ENCODE data around the gene SLC10A1. TPM values are rescaled to one million over a fixed set of nuclear protein-coding genes. Genes with fewer than 3 reads are reported as not detected.

SLC10A1 gene
- total RNA-seq, 1 donor from 2014 or later: not detected

DNA sequence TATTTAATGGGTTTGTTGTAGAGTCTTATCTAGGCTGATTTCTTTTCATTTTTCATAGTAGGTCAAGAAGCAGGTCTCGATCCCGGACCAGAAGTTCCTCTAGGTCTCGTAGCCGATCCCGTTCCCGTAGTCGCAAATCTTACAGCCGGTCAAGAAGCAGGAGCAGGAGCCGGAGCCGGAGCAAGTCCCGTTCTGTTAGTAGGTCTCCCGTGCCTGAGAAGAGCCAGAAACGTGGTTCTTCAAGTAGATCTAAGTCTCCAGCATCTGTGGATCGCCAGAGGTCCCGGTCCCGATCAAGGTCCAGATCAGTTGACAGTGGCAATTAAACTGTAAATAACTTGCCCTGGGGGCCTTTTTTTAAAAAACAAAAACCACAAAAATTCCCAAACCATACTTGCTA, 25.9 kb downstream of the SLC10A1 start:
- Mint-ChIP-seq H3K9me3 (no peaks in the 10 kb centered on the region), H3K27me3 (peaks cover 5% of the 10 kb centered on the region), H3K27ac (no peak overlapping the region), H3K36me3 (ENCODE audit: low read depth) (peaks cover 84% of the 10 kb centered on the region), H3K4me1 (peaks cover 60% of the 10 kb centered on the region), H3K4me3 (no peak overlapping the region)
- intact Hi-C loops (cut with micrococcal nuclease): no loop called here
- no peak for DNase-seq

- DNase-seq: no peak
These were observed 26.5 kb downstream of the SLC10A1 start for GRCh38 chr14:69770559-69770958.

DNA sequence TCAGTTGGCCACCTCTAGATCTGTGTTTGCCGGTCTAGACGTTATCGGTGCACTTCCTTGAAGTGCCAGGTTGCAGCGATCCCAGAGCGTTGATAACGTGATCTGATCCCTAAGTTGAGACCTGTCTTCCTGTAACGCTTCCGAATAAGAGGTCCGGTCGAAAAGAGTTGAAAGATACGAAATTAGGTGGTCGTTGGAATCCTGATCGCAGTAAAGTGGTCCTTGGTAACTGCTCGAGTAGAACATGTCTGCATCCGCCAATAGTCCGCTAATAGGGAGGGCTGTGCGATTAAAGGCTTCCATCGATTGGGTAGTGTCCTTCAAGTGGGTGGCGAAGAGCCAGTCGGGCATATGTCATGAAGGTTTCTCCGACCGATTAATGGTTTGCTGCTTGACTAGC, 27.4 kb downstream of the SLC10A1 start:
- H3K4me3 Mint-ChIP-seq: peak overlapping the region; percentile 61
- no peak overlapping the region for H3K27ac Mint-ChIP-seq
- peaks cover 69% of the 10 kb centered on the region for H3K36me3 Mint-ChIP-seq (ENCODE audit: low read depth)
- intact Hi-C loops (cut with micrococcal nuclease): loop anchor here (5.0 kb wide), 1 partner anchor 42 kb away; no protein-coding TSS in a partner anchor
- no peak for DNase-seq
- no peaks in the 10 kb centered on the region for H3K9me3 Mint-ChIP-seq
- peaks cover 5% of the 10 kb centered on the region for H3K27me3 Mint-ChIP-seq
- H3K4me1 Mint-ChIP-seq: peaks cover 55% of the 10 kb centered on the region

More at GRCh38 chr14:69770559-69770958, 26.5 kb downstream of the SLC10A1 start:
- Mint-ChIP-seq H3K9me3 (no peaks in the 10 kb centered on the region), H3K27me3 (peaks cover 5% of the 10 kb centered on the region), H3K27ac (peak overlapping the region; percentile 53), H3K36me3 (ENCODE audit: low read depth) (peaks cover 78% of the 10 kb centered on the region), H3K4me3 (peak overlapping the region; percentile 30), H3K4me1 (peaks cover 58% of the 10 kb centered on the region)
- intact Hi-C loops (cut with micrococcal nuclease): no loop called here

- intact Hi-C loops (cut with micrococcal nuclease): loop anchor here (5.0 kb wide), 1 partner anchor 42 kb away; no protein-coding TSS in a partner anchor
- Mint-ChIP-seq H3K36me3 (ENCODE audit: low read depth) (peaks cover 64% of the 10 kb centered on the region), H3K4me1 (peaks cover 58% of the 10 kb centered on the region), H3K27ac (peak overlapping the region; percentile 100), H3K4me3 (peak overlapping the region; percentile 99), H3K27me3 (peaks cover 5% of the 10 kb centered on the region), H3K9me3 (no peaks in the 10 kb centered on the region)
- DNase-seq: no peak
These were observed 28.2 kb downstream of the SLC10A1 start for GRCh38 chr14:69768873-69769272.

GRCh38 chr14:69767369-69767999, 29.6 kb downstream of the SLC10A1 start:
- intact Hi-C loops (cut with micrococcal nuclease): loop anchor here (1.0 to 5.0 kb wide), 6 partner anchors 40 to 615 kb away; partner anchors contain the start of genes DCAF5, ERH, SLC39A9 and SUSD6
- Mint-ChIP-seq H3K27me3 (peaks cover 5% of the 10 kb centered on the region), H3K4me1 (peaks cover 58% of the 10 kb centered on the region), H3K9me3 (no peaks in the 10 kb centered on the region), H3K27ac (peak overlapping the region; percentile 100), H3K36me3 (ENCODE audit: low read depth) (peaks cover 53% of the 10 kb centered on the region), H3K4me3 (peak overlapping the region; percentile 99)
- DNase-seq: peak; percentile 97

DNA sequence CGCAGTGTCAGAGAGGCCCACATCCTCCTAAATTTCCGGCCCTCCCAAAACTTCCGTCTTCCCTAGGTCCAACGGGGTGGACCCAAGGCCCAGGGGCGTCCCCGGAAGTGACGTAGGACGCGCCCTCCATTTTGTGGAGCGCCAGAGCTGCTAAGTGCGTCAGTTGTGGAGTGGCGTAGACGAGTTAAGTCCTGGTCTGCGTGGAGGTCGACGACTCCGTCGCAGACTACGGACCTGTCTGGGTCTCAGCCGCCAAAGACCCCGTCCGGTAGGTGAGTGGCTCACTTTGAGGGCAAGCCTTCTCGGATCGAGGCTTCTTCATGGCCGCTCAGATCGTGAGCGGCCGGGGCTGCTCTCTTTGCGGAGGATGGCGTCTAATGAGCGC, 30.1 kb downstream of the SLC10A1 start, which contains the start of gene SRSF5:
SRSF5 (plus strand) TSS at position 159 of the 385 bp plus-strand sequence. CDS start 1,015 bp downstream, outside the sequence.
- Mint-ChIP-seq H3K27me3 (peaks cover 5% of the 10 kb centered on the region), H3K4me1 (peaks cover 56% of the 10 kb centered on the region)
- intact Hi-C loops (cut with micrococcal nuclease): loop anchor here (1.0 to 5.0 kb wide), 7 partner anchors 12 to 614 kb away; partner anchors contain the start of genes DCAF5, ERH, SLC39A9 and SUSD6

DNA sequence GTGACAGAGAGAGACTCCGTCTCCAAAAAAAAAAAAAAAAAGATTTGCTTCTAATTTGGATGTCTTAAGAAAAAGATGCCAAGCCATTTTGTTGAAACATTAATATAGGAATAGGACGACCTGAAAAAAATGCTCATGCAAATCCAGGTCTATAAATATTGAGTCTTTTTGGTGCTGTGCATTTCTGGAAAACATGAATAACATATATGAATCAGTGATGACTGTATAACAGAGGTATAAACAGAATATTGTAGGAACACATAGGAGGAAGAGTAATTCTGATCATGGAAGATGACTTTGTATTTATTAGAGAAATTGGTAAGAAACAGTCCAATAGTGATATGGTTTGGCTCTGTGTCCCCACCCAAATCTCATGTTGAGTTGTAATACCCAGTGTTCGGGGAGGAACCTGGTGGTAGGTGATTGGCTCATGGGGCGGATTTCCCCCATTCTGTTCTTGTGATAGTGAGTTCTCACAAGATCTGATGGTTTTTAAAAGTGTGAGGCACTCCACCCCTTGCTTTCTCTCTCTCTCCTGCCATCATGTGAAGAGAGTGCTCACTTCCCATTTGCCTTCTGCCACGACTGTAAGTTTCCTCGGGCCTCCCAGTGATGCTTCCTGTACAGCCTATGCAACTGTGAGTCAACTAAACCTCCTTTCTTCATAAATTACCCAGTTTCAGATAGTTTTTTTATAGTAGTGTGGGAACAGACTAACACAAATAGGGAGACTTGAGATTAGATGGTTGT, 33.1 kb downstream of the SLC10A1 start:
- intact Hi-C loops (cut with micrococcal nuclease): no loop called here

More for the DNA sequence above, 30.1 kb downstream of the SLC10A1 start, which contains the start of gene SRSF5:
- H3K36me3 Mint-ChIP-seq (ENCODE audit: low read depth): peaks cover 48% of the 10 kb centered on the region
- H3K27ac Mint-ChIP-seq: peak within 1 kb of the TSS; percentile 100
- no peaks in the 10 kb centered on the region for H3K9me3 Mint-ChIP-seq
- peak; percentile 99 for DNase-seq
- peak within 1 kb of the TSS; percentile 99 for H3K4me3 Mint-ChIP-seq

GRCh38 chr14:69760810-69761209, 36.2 kb downstream of the SLC10A1 start:
- Mint-ChIP-seq H3K4me1 (peaks cover 24% of the 10 kb centered on the region), H3K9me3 (no peaks in the 10 kb centered on the region), H3K4me3 (no peak overlapping the region), H3K36me3 (ENCODE audit: low read depth) (peaks cover 4% of the 10 kb centered on the region), H3K27me3 (no peaks in the 10 kb centered on the region), H3K27ac (no peak overlapping the region)
- no peak for DNase-seq
- intact Hi-C loops (cut with micrococcal nuclease): no loop called here

More for the DNA sequence above, 33.1 kb downstream of the SLC10A1 start:
- Mint-ChIP-seq H3K27me3 (peaks cover 5% of the 10 kb centered on the region), H3K4me3 (no peak overlapping the region), H3K4me1 (peaks cover 40% of the 10 kb centered on the region), H3K36me3 (ENCODE audit: low read depth) (peaks cover 21% of the 10 kb centered on the region), H3K9me3 (no peaks in the 10 kb centered on the region), H3K27ac (peak overlapping the region; percentile 78)
- peak; percentile 66 for DNase-seq

DNA sequence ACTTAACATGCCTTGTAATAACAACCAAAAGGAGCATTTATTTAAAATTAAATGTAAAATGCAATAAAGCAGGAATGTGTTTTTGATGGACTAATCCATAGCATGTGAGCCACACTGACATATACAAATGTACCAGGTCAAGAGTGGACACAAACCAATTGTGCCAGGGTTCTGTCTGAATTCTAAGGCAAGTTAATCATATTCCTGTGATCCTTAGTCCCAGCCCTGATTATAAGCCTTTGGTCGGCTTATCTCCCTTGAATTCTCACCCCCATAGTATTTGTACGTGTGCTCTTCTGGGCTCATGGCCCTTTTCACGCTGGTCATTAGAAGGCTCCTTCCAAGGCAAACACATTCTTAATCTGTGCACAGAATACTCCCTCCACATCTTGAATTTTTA, 40.7 kb downstream of the SLC10A1 start:
- no peaks in the 10 kb centered on the region for H3K9me3 Mint-ChIP-seq
- intact Hi-C loops (cut with micrococcal nuclease): no loop called here
- H3K4me1 Mint-ChIP-seq: peaks cover 14% of the 10 kb centered on the region
- DNase-seq: no peak
- H3K4me3 Mint-ChIP-seq: no peak overlapping the region
- H3K36me3 Mint-ChIP-seq (ENCODE audit: low read depth): no peaks in the 10 kb centered on the region
- H3K27me3 Mint-ChIP-seq: no peaks in the 10 kb centered on the region
- H3K27ac Mint-ChIP-seq: no peak overlapping the region

DNA sequence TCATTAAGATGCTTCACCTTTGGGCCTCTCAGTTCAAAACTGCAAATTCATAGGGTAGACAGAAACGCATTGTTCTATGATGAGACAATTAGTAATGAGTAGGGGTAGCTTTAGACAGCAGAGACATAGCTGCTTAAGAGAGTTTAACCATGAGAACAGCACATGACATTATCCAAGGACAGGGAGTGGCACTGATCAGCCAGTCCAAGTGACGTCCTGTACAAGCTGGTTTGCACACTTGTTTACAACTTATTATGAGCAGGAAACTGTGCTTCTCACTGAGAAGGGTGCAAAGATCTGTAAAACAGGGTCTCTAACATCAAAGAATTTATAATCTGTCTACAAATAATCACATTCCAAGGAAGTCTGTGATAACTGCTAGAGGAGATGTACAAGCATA, 41.3 kb downstream of the SLC10A1 start:
- intact Hi-C loops (cut with micrococcal nuclease): loop anchor here (1.0 kb wide), 1 partner anchor 11 kb away; no protein-coding TSS in a partner anchor
- Mint-ChIP-seq H3K4me1 (peaks cover 12% of the 10 kb centered on the region), H3K27me3 (no peaks in the 10 kb centered on the region), H3K27ac (peak overlapping the region; percentile 69), H3K4me3 (no peak overlapping the region), H3K36me3 (ENCODE audit: low read depth) (no peaks in the 10 kb centered on the region), H3K9me3 (no peaks in the 10 kb centered on the region)
- no peak for DNase-seq

DNA sequence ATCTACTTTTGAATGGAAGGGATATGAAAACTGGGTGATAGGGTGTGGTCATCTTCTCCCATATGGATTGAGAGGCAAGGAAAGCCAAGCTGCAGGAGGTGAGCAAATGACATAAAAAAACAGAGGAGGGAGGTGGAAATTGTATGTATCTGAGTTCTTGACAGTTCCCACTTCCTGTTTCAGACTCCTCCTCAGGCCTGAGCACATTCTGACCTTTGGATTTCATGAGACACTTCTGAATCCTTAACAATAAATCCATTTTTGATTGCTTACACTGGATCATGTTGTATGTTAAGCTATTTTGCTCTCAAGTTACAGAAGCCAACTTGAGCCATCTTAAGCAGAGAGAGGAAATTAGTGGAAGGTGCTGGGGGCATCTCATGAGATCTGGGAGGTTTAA, 41.7 kb downstream of the SLC10A1 start:
- Mint-ChIP-seq H3K27ac (peak overlapping the region; percentile 69), H3K4me1 (peaks cover 12% of the 10 kb centered on the region), H3K36me3 (ENCODE audit: low read depth) (no peaks in the 10 kb centered on the region), H3K4me3 (no peak overlapping the region), H3K27me3 (no peaks in the 10 kb centered on the region), H3K9me3 (no peaks in the 10 kb centered on the region)
- intact Hi-C loops (cut with micrococcal nuclease): loop anchor here (1.0 kb wide), 1 partner anchor 11 kb away; no protein-coding TSS in a partner anchor
- DNase-seq: no peak

GRCh38 chr14:69754487-69754886, 42.6 kb downstream of the SLC10A1 start:
- H3K36me3 Mint-ChIP-seq (ENCODE audit: low read depth): no peaks in the 10 kb centered on the region
- intact Hi-C loops (cut with micrococcal nuclease): no loop called here
- no peaks in the 10 kb centered on the region for H3K9me3 Mint-ChIP-seq
- DNase-seq: no peak
- H3K4me1 Mint-ChIP-seq: peaks cover 12% of the 10 kb centered on the region
- H3K27me3 Mint-ChIP-seq: no peaks in the 10 kb centered on the region
- H3K27ac Mint-ChIP-seq: no peak overlapping the region
- H3K4me3 Mint-ChIP-seq: no peak overlapping the region

GRCh38 chr14:69753860-69754259, 43.2 kb downstream of the SLC10A1 start:
- Mint-ChIP-seq H3K36me3 (ENCODE audit: low read depth) (no peaks in the 10 kb centered on the region), H3K27ac (no peak overlapping the region), H3K4me3 (no peak overlapping the region), H3K9me3 (no peaks in the 10 kb centered on the region), H3K4me1 (peaks cover 12% of the 10 kb centered on the region), H3K27me3 (no peaks in the 10 kb centered on the region)
- intact Hi-C loops (cut with micrococcal nuclease): no loop called here
- no peak for DNase-seq

- Mint-ChIP-seq H3K4me1 (peaks cover 12% of the 10 kb centered on the region), H3K36me3 (ENCODE audit: low read depth) (no peaks in the 10 kb centered on the region), H3K9me3 (no peaks in the 10 kb centered on the region), H3K27me3 (no peaks in the 10 kb centered on the region), H3K4me3 (no peak overlapping the region), H3K27ac (no peak overlapping the region)
- intact Hi-C loops (cut with micrococcal nuclease): no loop called here
- DNase-seq: no peak
These were observed 44.3 kb downstream of the SLC10A1 start for GRCh38 chr14:69752773-69753172.

All from activated CD4-positive, alpha-beta T cell treated with anti-CD3 and anti-CD28 coated beads, Interleukin-2, amount 10 ng/mL, durations not matched to agents 24 days and 14 days (primary cell).